Left kidney (tissue), 2 donors: ENCODE measurements around the gene RINL. TPM values are rescaled to one million over a fixed set of nuclear protein-coding genes. Genes with fewer than 3 reads are reported as not detected.
A peak's percentile ranks its signal among the peaks of the same experiment; 100 is the strongest.
"Not testable (repeated sequence)": the region's sequence is repeated elsewhere in the genome, so short reads cannot be mapped to it uniquely, and the experiment has no call there.

Source experiments
- DNase-seq: peaks from one replicate; pipeline ENCODE4 v3.0.0-alpha.2; 2013
- polyA plus RNA-seq: library from polyadenylated mRNA; unstranded; fragments of 120-200 nt; gene quantifications from one replicate; pipeline ENCODE4 v1.2.1, GENCODE V29; 2013; ENCODE audit not compliant: insufficient read length

RINL gene
- polyA plus RNA-seq, 1 donor, result 7.4 TPM

- no peak for DNase-seq
Measured at GRCh38 chr19:38878575-38879399, 712 bp upstream of the RINL start.

GRCh38 chr19:38875656-38876395 is 2.2 kb downstream of the RINL start:
- DNase-seq, result no peak

GRCh38 chr19:38873400-38873799 is 4.7 kb downstream of the RINL start:
- not testable (repeated sequence) for DNase-seq

GRCh38 chr19:38870612-38871011 is 7.5 kb downstream of the RINL start:
- no peak for DNase-seq

- DNase-seq, result no peak
Measured at GRCh38 chr19:38869836-38870607, 8.1 kb downstream of the RINL start.

GRCh38 chr19:38869160-38869835 is 8.8 kb downstream of the RINL start:
- DNase-seq, result no peak

- DNase-seq, result no peak
Measured at GRCh38 chr19:38868551-38868950, 9.5 kb downstream of the RINL start.

GRCh38 chr19:38867171-38867780 is 10.8 kb downstream of the RINL start:
- no peak for DNase-seq

- no peak for DNase-seq
Measured at GRCh38 chr19:38862321-38863059, 15.6 kb downstream of the RINL start.

GRCh38 chr19:38861368-38861767 is 16.7 kb downstream of the RINL start:
- DNase-seq, result no peak

GRCh38 chr19:38859631-38860204 is 18.4 kb downstream of the RINL start:
- not testable (repeated sequence) for DNase-seq

- no peak for DNase-seq
Measured at GRCh38 chr19:38856813-38857212, 21.3 kb downstream of the RINL start.

GRCh38 chr19:38855751-38856150 is 22.3 kb downstream of the RINL start:
- not testable (repeated sequence) for DNase-seq

GRCh38 chr19:38854961-38855360 is 23.1 kb downstream of the RINL start:
- DNase-seq, result not testable (repeated sequence)

- no peak for DNase-seq
Measured at GRCh38 chr19:38853214-38853613, 24.9 kb downstream of the RINL start.

- DNase-seq, result peak; percentile 61
Measured at GRCh38 chr19:38852231-38853044, 25.6 kb downstream of the RINL start.

- peak; percentile 93 for DNase-seq
Measured at GRCh38 chr19:38851622-38852230, 26.3 kb downstream of the RINL start.

GRCh38 chr19:38850976-38851621 is 27.0 kb downstream of the RINL start:
- DNase-seq, result no peak
